MM.1S (cell line): ENCODE measurements around the gene FNIP2.

Experiments used
- CTCF ChIP-seq: fragments of 300-600 bp; sonication (generic); IDR thresholded peaks from 2 replicates; pipeline ENCODE4 v1.5.1; 2016; ENCODE audit warnings: antibody characterized with exemption, low read length, mixed read lengths
- EZH2 ChIP-seq: fragments of 300-600 bp; sonication (generic); optimal IDR thresholded peaks from 2 replicates; pipeline ENCODE3; 2017; ENCODE audit warnings: low read depth, mild to moderate bottlenecking, antibody characterized with exemption, low read length, mixed read lengths
- EZH2phosphoT487 ChIP-seq: fragments of 300-600 bp; sonication (generic); IDR thresholded peaks from 2 replicates; pipeline ENCODE4 v1.6.1; 2018; ENCODE audit warnings: antibody characterized with exemption, low read length

GRCh38 chr4:158750379-158750778, 18.4 kb upstream of the FNIP2 start:
- TF ChIP-seq EZH2phosphoT487, result no peak
- TF ChIP-seq CTCF, result no peak
- no peak for TF ChIP-seq EZH2
